Lung (tissue), 12 donors: ENCODE results near the gene NUF2. TPM values are rescaled to one million over a fixed set of nuclear protein-coding genes. Genes with fewer than 3 reads are reported as not detected.

Experiments
- ATAC-seq: fragments of 200-7000 bp; cut with Tn5 transposase; one replicate; pipeline ENCODE4 v1.9.1; 2020; ENCODE audit warnings: moderate number of reproducible peaks; ENCODE audit not compliant: insufficient read depth, low FRiP score
- DNase-seq, 3 donors: peaks; one replicate each; pipeline ENCODE4 v3.0.0-alpha.2; 2013 to 2017
- H3K27ac ChIP-seq, 2 donors: one replicate each; pipeline ENCODE4 v1.5.1; 2013; ENCODE audit warnings: mild to moderate bottlenecking in 2 of 2, moderate library complexity in 2 of 2, control low read depth in 1 of 2, inconsistent platforms in 1 of 2, low read depth in 1 of 2, low read length in 1 of 2
- H3K27me3 ChIP-seq, 3 donors: one replicate each; pipeline ENCODE4 v1.5.1; 2013; ENCODE audit warnings: low read length in 2 of 3; ENCODE audit not compliant: control insufficient read depth in 3 of 3, insufficient read depth in 3 of 3
- H3K36me3 ChIP-seq, 4 donors: one replicate each; pipeline ENCODE4 v1.5.1; 2013; ENCODE audit warnings: low read length in 4 of 4, mild to moderate bottlenecking in 1 of 4, moderate library complexity in 1 of 4; ENCODE audit not compliant: control insufficient read depth in 4 of 4, insufficient read depth in 4 of 4
- H3K4me1 ChIP-seq, 5 donors: one replicate each; pipeline ENCODE4 v1.5.1; 2013; ENCODE audit warnings: low read length in 5 of 5, mild to moderate bottlenecking in 2 of 5, moderate library complexity in 1 of 5; ENCODE audit not compliant: control insufficient read depth in 5 of 5, insufficient read depth in 5 of 5
- H3K4me3 ChIP-seq: one replicate; pipeline ENCODE4 v1.5.1; 2013; ENCODE audit warnings: mild to moderate bottlenecking, control low read depth, moderate library complexity
- H3K9ac ChIP-seq, 2 donors: one replicate each; pipeline ENCODE4 v1.5.1; 2013; ENCODE audit warnings: low read length in 2 of 2, control low read depth in 1 of 2; ENCODE audit not compliant: insufficient read depth in 1 of 2
- H3K9me3 ChIP-seq, 4 donors: one replicate each; pipeline ENCODE4 v1.5.1; 2013; ENCODE audit warnings: low read length in 3 of 4, mild to moderate bottlenecking in 1 of 4, moderate library complexity in 1 of 4; ENCODE audit not compliant: control insufficient read depth in 4 of 4, insufficient read depth in 3 of 4
- CTCF ChIP-seq: IDR thresholded peaks from 2 replicates; pipeline ENCODE4 v1.5.1; 2012; ENCODE audit warnings: mild to moderate bottlenecking; ENCODE audit errors: control extremely low read depth, extremely low read depth
- WGBS, 2 donors: extraction: QIAGEN DNeasy Blood & Tissue Kit; methylation state at CpG; one replicate each; pipeline ENCODE4 v1.1.7; 2013; 5-methylcytosine and 5-hydroxymethylcytosine counted together
- polyA plus RNA-seq, 2 donors: library from polyadenylated mRNA; stranded (reverse); fragments of 200-250 nt; gene quantifications; one replicate each; pipeline ENCODE4 v1.2.1, GENCODE V29; 2013
- total RNA-seq, 2 donors: library from RNA; depleted of rRNA in 1 of 2; stranded (reverse); fragments of >200 nt in 1 of 2; gene quantifications; one replicate each; pipeline ENCODE4 v1.2.1, GENCODE V29; 2014 to 2021
- donor health status: control.
- donor health status: control.
- donor health status: Bipolar disorder and iron deficiency.
- donor health status: healthy.
- donor health status: DM: yes; HTN: yes; CAD: no.

NUF2 gene
- total and polyA plus RNA-seq, 4 donors, result 1.2 to 7.2 (median 2.2) TPM

GRCh38 chr1:163361123-163361934 is 39.6 kb downstream of the NUF2 start:
- peaks cover 0 to 3% (median 0%) of the 10 kb centered on the region in 3 donors for H3K27me3 ChIP-seq
- H3K9me3 ChIP-seq, result no peaks in the 10 kb centered on the region
- H3K9ac ChIP-seq, result no peak overlapping the region
- no peak for TF ChIP-seq CTCF
- no peak overlapping the region for H3K27ac ChIP-seq
- H3K36me3 ChIP-seq, result no peaks in the 10 kb centered on the region
- DNase-seq (peak; percentile 15 to 56 (median 36)), ATAC-seq (no peak)
- H3K4me3 ChIP-seq, result no peak overlapping the region
- WGBS, 2 donors, result 25 to 37% methylated on average over 5 of the region's 5 CpGs
- no peaks in the 10 kb centered on the region for H3K4me1 ChIP-seq

- no peak overlapping the region for H3K27ac ChIP-seq
- H3K27me3 ChIP-seq, result peaks cover 0 to 3% (median 0%) of the 10 kb centered on the region in 3 donors
- H3K4me3 ChIP-seq, result no peak overlapping the region
- TF ChIP-seq CTCF, result no peak
- no peaks in the 10 kb centered on the region for H3K36me3 ChIP-seq
- no peaks in the 10 kb centered on the region for H3K9me3 ChIP-seq
- no peak overlapping the region for H3K9ac ChIP-seq
- ATAC-seq, result no peak
- DNase-seq, result no peak
- H3K4me1 ChIP-seq, result peaks cover 0 to 6% (median 0%) of the 10 kb centered on the region in 5 donors
- 57 to 60% methylated on average over 3 of the region's 3 CpGs for WGBS, 2 donors
Measured at GRCh38 chr1:163365186-163365585, 43.4 kb downstream of the NUF2 start.

- Histone ChIP-seq H3K9me3 (no peaks in the 10 kb centered on the region), H3K4me1 (peaks cover 0 to 6% (median 0%) of the 10 kb centered on the region in 5 donors), H3K36me3 (no peaks in the 10 kb centered on the region), H3K4me3 (no peak overlapping the region), H3K9ac (no peak overlapping the region), H3K27ac (no peak overlapping the region), H3K27me3 (peaks cover 0 to 3% (median 0%) of the 10 kb centered on the region in 3 donors)
- ATAC-seq (no peak), DNase-seq (no peak)
- TF ChIP-seq CTCF, result no peak
- 87 to 95% methylated on average over 4 of the region's 4 CpGs for WGBS, 2 donors
Measured at GRCh38 chr1:163366555-163366954, 44.8 kb downstream of the NUF2 start.
